Endometrial microvascular endothelial cells (primary cell): ENCODE data around the gene ZMIZ2. TPM values are rescaled to one million over a fixed set of nuclear protein-coding genes. Genes with fewer than 3 reads are reported as not detected.
"Not testable (repeated sequence)": the region's sequence is repeated elsewhere in the genome, so short reads cannot be mapped to it uniquely, and the experiment has no call there.

ENCODE experiments used
- in situ Hi-C: cut with HindIII; loops from 2 replicates; pipeline ENCODE4 v1.10.0; 2017; ENCODE audit warnings: low sequenced_read_pairs, low pct_unique_long_range_greater_than_20kb; ENCODE audit errors: inconsistent ontology term
- total RNA-seq: library from RNA; depleted of rRNA; stranded (reverse); fragments of >200 nt; gene quantifications from one replicate; pipeline ENCODE4 v1.2.3, GENCODE V29; 2015; ENCODE audit errors: inconsistent ontology term

The ZMIZ2 gene
- total RNA-seq, 1 donor from 2014 or later, result 25.4 TPM

DNA sequence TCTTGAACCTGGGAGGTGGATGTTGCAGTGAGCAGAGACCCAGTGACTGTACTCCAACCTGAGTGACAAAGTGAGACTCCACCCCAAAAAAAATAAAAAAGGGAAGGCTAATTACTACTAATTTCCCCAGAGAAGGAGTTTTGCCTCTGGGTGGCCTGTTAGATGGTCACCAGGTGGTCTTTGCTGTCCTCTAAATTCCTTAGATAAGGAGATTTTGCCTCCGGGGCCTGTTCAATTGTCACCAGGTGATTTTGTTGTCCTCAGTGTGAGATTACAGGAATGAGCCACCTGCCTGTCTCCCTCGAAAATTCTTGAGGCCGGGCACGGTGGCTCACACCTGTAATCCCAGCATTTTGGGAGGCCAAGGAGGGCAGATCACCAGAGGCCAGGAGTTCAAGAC, 24.4 kb upstream of the ZMIZ2 start:
- in situ Hi-C loops, result no loop called here

DNA sequence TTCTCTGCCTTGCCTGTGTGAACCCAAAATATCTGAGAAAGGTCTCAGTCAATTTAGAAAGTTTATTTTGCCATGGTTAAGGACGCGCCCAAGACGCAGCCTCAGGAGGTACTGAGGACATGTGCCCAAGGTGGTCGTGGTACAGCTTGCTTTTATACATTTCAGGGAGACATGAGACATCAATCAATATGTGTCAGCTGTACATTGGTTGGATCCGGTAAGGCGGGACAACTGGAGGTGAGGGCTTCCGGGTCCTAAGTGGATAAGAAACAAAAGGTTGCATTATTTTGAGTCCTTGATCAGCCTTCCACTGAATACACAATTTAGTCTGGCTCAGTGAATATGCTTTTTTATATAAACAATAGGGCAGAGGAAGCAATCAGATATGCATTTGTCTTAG, 22.4 kb upstream of the ZMIZ2 start:
- in situ Hi-C loops, result not testable (repeated sequence)

DNA sequence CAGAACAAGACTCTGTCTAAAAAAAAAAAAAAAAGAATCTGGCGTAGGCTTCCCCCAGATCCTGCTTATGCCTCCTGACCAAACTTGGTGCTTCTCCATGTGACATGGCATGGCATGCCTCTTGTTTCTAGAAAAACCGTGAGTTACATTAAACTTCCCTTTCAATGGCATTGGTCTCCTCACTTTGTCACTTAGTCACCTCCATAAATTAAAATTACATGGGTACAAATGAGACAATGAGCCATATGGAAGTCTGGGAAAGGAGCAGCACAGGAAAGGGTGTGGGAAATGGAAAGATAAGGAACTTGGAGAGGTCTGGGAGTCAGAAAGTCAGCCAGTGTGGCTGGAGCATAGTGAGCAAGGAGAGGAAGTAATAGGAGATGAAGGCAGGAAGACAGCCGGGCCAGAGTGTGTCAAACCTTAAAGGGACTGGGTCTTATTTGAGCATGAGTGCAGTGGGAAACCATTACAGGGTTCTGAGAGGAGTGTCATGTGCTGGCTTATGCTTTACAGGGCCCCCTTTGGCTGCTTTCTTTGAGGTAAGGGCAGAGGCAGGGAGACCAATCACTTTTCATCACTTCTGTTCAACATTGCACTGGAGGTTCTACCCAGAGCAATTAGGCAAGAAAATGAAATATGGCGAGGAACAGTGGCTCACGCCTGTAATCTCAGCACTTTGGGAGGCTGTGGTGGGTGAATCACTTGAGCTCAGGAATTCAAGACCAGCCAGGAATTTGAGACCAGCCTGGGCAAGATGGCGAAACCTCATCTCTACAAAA, 21.3 kb upstream of the ZMIZ2 start:
- in situ Hi-C loops, result no loop called here

DNA sequence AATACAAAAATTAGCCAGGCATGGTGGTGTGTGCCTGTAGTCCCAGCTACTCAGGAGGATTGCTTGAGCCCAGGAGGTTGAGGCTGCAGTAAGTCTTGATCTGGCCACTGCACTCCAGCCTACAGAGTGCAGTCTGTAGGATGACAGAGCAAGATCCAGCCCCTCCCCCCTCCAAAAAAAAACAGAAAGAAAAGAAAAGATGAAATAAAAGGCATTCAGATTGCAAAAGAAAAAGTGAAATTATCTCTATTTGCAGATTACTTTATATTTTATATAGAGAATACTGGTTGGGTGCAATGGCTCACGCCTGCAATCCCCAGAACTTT, 20.7 kb upstream of the ZMIZ2 start:
- in situ Hi-C loops, result no loop called here

DNA sequence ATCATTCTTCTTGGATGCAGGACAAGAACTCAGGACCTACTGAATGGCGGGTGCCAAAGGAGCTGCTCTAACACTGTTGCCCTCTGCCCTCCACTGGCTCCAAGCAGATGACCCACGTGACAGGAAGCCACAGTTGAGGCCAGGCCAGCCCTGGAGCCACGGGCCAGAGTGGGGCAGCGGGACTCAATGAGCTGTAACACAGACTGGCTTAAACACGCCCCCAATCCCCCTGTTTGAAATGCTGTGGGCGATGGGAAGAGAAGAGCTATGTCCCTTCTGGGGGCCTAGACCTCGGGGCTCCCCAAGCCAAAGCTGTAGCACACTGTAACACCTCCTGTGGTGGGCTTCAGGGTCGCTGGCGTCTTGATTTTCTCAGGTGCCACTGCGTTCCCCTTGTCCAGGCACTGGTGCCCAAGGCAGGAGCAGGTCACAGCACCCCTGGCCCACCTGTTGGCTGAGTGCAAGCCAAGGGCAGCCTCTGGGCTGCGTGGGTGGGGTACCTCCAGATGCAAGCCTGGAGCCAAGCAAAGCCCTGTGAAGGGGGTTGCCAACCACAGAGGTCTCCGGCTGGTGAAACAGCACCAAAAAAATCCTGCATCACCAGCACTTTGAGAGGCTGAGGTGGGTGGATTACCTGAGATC, 18.6 kb upstream of the ZMIZ2 start:
- in situ Hi-C loops, result no loop called here

DNA sequence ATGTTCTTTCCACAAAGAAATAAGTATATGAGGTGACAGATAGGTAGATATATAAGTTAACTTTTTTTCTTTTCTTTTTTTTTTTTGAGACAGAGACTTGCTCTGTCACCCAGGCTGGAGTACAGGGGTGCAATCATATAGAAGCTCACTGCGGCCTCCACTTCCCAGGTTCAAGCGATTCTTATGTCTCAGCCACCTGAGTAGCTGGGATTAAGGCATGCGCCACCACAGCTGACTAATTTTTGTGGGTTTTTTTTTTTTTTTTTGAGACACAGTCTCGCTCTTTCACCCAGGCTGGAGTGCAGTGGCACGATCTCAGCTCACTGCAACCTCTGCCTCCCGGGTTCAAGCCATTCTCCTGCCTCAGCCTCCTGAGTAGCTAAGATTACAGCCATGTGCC, 15.7 kb upstream of the ZMIZ2 start:
- in situ Hi-C loops, result not testable (repeated sequence)

DNA sequence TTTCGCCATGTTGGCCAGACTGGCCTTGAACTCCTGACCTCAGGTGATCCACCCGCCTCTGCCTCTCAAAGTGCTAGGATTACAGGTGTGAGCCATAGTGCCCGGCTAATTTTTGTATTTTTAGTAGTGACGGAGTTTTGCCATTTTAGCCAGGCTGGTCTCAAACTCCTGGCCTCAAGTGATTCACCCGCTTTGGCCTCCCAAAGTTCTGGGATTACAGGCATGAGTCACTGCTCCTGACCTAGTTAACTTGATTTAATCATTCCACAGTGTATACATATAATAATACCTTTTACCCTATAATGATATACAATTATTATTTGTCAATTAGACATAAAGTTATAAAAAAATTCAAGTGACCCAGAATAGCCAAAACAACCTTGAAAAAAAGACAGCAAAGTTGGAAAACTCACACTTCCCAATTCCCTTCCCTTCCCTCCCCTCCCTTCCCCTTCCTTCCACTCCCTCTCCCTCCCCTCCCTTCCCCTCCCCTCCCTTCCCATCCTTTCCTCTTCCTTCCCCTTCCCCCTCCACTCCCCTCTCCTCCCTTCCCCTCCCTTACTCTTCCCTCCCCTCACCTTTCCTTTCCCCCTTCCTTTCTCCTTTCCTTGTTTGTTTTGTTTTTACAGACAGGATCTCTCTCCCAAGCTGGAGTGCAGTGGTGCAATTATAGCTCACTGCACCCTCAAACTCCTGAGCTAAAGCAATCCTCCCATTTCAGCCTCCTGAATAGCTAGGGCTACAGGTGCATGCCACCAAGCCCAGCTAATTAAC, 14.8 kb upstream of the ZMIZ2 start:
- in situ Hi-C loops, result no loop called here

DNA sequence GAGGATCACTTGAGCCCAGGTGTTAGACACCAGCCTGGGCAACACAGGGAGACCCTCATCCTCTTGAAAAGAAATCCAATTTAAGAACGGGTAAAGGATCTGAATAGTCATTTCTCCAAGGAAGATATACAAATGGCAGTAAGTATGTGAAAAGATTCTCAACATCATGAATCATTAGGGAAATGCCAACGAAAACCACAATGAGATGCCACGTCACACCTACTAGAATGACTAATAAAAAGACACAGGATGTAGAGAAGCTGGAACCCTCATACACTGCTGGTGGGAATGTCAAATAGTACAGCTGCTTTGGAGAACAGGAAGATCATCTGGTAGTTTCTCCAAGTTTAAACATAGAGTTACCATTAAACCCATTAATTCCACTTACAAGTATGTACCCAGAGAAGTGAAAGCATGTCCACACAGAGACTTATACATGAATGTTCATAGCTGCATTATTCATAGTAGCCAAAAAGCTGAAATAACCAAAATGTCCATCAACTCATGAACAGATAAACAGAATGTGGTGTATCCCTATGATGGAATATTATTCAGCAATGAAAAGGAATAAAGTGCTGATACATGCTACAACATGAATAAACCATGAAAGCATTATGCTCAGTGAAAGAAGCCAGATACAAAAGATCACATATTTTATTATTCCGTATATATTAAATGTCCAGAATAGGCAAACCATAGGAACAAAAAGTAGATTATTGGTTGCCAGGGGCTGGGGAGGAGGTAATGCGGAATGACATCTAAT, 13.1 kb upstream of the ZMIZ2 start:
- in situ Hi-C loops, result no loop called here

DNA sequence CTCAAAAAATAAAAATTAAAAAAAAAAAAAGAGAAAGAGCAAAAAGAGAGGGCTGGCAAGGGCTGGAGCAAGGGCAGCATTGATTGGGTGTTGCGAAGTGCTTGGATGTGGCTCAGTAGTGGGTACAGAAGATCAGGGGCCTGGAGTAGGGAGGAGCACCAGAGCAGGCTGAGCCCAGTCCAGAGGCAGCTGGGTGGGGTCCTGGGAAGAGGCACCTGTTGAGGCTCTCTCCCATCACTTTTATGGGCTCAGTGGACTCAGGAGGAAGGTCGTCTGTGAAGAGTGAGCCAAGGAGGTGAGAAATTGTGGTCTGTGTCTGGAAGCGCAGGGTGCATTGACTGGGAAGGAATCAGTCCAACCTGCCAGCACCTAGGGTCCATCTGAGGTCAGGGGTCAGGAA, 11.8 kb upstream of the ZMIZ2 start:
- in situ Hi-C loops, result no loop called here

DNA sequence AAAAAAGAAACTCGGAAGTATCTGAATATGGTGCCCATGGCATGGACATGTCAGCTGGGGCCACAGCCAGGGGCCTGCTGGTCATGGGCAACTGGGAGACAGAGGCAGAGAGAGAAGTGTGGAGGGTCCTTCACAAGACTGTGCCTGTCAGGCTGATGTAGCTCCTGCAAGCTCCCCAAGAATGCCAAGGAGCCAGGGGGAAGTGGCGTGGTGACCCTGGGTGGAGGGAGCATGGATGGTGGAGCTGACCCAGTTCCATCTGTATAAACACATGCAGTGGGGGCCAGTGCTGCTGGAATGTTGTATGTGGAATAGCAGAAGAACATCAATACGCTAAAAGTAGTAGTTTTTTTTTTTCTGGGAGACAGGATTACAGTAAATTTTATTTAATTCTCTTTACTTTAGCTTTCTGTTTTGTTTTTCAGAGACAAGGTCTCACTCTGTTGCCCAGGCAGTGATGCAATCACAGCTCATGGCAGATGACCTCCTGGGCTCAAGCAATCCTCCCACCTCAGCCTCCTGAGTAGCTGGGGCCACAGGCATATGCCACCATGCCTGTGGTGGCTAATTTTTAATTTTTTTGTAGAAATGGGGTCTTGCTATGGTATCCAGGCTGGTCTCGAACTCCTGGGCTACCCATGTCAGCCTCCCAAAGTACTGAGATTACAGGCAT, 10.5 kb upstream of the ZMIZ2 start:
- in situ Hi-C loops, result no loop called here

DNA sequence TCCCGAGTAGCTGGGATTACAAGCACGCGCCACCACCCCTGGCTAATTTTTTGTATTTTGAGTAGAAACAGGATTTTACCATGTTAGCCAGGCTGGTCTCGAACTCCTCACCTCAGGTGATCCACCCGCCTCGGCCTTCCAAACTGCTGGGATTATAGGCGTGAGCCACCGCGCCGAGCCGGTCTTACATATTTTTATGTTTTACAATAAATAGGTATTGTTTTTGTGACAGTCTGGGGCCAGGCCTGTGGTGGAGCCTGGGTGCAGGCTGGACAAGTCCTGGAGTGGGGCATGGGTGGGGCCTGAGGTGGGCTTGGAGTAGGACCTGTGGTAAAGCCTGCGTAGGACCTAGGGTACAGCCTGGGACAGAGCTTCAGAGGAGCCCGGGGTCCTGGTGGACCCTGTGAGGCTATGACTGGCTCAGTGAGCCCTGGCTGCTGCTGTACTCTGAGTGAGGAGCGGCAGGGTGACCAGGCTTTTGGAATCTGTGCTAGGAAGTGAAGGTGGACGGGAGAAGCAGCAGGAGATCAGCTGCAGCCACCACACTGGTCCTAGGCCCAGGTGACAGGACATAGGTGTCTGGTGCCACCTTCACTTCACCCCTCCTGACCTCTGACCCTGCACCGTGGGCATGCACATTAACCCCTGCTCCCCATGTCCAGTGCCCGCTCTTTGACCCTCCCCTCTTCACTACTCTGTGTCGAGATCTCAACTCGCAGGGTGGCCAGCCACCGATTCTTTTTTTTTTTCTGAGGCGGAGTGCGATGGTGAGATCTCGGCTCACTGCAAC, 9.6 kb upstream of the ZMIZ2 start:
- in situ Hi-C loops, result no loop called here

DNA sequence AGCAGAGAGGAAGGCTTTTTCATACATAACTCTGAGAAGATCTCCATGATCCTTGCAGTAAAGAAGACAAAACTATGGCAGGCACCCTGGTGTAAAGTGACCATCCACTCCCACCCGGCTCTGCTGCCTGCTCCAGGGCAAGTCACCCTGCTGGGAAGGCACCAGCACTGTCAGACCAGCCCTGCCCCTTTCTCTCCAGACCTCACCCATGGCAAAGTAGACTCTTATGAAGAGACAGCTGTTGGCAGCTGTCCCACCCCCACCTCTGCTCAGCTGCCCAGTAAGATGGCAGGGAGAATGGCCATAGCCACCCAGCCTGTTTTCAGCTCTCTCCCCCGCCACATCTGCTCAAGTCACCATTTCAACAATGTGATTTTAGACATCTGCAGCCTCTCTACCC, 8.6 kb upstream of the ZMIZ2 start:
- in situ Hi-C loops, result no loop called here

DNA sequence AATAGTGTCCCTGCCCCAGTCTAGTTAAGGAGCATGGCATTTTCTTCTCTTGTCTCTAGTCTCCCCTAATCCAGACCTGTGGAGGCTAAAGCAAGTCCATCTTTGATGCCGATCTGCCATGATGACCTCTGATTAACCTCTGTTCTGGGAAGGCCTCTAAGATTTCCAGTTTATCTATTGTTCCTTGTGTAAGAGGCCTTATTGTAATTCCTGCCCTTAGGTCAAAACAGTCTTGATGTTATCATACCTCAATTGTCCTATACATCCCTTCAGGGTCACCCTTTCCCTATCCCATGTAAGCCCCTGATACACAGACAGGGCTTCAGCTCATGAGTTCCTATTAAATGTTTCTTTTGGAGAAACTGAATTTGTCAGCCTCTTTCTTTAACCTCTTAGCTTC, 4.9 kb upstream of the ZMIZ2 start:
- in situ Hi-C loops, result no loop called here

DNA sequence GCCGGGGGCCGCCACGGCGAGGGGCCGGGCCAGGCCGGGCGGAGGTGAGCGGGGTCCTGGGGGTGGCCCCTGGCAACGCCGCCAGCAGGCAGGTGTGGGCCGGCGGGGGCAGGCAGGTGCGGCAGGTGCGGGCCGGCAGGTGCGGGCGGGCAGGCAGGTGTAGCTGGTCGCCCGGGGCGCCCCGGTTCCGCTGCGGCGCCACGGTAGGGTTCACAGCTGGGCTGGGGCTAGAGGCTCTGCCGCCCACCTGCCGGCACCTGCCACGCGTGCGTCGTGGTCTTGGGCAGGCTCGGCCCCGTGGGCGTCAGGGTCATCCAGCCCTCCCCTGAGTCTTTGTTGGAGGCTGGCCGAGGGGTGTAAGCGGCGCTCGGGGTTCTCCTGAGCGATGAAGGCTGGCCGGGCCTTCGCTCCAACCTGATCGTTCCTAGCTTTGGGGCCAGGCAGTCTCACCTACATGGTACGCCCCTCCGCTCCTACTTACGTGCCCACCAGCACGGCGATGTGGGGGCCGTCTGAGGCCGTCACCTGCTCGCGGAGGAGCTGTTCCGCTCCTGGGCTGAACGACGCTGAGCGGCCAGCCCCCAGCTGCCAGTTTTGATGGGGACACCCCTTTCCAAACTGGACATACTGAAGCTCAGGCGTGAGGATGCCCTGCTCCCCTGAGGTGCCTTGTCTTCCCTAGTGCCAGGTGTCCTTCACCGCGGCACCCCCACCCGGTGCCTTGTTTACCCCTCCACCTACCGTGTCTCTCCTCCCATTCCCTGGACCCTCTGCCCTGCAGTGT, 493 bp downstream of the ZMIZ2 start:
- in situ Hi-C loops, result no loop called here

DNA sequence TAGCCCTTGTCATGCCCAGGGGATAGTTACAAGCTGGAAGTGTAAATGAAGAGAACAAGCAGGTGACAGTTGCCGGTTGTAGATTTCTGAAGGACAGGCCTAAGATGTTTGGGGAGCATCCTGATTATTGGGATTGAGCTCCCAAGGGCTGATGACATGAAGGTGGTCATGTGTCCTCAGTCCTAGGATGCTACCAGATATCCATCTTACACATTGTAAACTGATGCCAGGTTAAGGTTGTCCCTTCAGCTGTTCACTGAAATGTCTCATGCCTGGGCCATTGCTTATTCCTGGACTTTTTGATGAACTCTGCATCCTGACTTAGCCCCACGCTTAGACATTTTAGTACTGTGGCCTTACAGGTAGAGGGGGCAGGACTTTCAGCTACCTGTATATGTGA, 1.3 kb downstream of the ZMIZ2 start:
- in situ Hi-C loops, result no loop called here

DNA sequence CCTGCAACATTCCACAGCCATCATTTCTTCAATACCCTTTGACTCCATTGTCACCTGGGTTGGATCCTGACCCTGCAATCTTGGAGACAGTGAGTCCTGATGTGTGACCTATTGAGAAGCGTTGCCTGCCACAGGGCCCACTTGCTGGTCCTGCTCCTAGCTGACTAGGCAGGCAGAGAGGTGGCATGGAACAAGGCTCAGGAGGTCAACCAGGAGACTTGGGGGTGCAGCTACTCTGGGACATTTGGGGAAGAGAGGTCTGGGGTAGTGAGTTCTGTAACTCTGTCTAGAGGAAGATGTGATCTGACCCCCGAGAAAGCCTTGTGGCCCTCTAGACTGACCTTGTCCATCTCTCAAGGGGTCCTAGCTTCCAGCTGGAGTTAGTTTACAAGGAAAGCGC, 1.8 kb downstream of the ZMIZ2 start:
- in situ Hi-C loops, result no loop called here

DNA sequence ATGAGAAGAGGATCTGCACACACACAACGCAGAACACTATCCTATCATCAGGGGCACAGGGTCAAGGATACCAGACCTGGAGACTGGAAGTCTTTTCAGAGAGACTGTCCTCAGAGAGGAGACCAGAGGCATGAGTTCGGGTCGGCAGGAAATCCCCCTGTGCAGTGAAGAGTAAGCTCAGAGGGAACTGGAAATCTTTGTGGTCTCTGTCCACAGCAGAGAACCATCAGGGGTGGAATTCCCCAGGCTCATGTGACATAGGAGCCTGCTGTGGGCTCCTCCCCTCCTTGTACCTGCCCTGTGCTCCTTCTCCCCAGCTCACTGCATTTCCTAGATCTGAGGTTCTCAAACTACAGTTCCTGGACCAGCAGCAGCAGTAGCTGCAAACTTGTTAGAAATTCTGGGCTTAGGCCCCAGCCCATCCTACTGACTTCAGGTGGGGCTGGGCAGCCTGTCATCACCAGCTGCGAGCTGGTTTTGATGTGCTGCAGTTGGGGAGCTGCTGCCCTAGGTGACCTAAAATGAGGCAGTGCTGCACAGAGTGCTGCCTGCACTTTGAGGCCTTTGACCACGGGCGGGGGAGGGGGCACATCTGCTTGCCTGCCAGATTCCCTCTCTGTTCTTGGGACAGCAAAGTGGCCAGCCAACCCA, 2.4 kb downstream of the ZMIZ2 start:
- in situ Hi-C loops, result no loop called here
